HEK293T (cell line): ENCODE results near the gene GAB2.

Experiments
- ARNT ChIP-seq: fragments of 450-650 bp; IDR thresholded peaks from 2 replicates; pipeline ENCODE4 v1.6.1; 2017; ENCODE audit warnings: mild to moderate bottlenecking
- BHLHE40 ChIP-seq: fragments of 450-650 bp; IDR thresholded peaks from 2 replicates; pipeline ENCODE4 v1.6.1; 2016; ENCODE audit warnings: mild to moderate bottlenecking, moderate library complexity, borderline replicate concordance
- ELF4 ChIP-seq: fragments of 450-650 bp; IDR thresholded peaks from 2 replicates; pipeline ENCODE4 v1.6.1; 2017; ENCODE audit warnings: antibody characterized with exemption
- FOXA1 ChIP-seq: fragments of 450-650 bp; IDR thresholded peaks from 2 replicates; pipeline ENCODE4 v1.6.1; 2016; ENCODE audit warnings: mild to moderate bottlenecking
- FOXM1 ChIP-seq: fragments of 450-650 bp; IDR thresholded peaks from 2 replicates; pipeline ENCODE4 v1.6.1; 2017; ENCODE audit warnings: mild to moderate bottlenecking, borderline replicate concordance
- SP1 ChIP-seq: fragments of 450-650 bp; IDR thresholded peaks from 2 replicates; pipeline ENCODE4 v1.6.1; 2017

DNA sequence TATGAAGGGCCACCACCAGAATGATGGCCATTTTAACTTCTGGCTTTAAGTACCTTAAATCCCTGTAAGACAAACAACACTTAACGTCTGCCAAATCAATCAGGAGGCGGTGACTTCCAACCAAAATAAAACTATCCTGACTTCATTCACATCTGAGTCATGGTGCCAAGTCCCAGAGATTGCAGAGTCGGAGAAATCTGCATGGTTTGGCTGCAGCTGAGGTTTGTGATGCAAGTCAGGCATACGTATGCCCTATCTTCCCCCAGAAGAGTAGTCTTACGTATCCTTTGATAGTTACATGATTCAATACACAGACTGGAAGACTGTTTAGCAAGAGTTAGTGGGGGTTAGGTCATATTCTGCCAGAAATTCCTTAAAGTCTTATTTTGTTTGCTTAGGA lies 1.7 kb upstream of the GAB2 start:
- no peak for TF ChIP-seq ARNT
- TF ChIP-seq FOXA1 = no peak
- TF ChIP-seq BHLHE40 = no peak
- TF ChIP-seq ELF4 = no peak
- TF ChIP-seq FOXM1 = no peak
- TF ChIP-seq SP1 = no peak
